ENCODE data around the gene BCAT1.
A peak's percentile ranks its signal among the peaks of the same experiment; 100 is the strongest.
"Not testable (repeated sequence)": the region's sequence is repeated elsewhere in the genome, so short reads cannot be mapped to it uniquely, and the experiment has no call there.

The BCAT1 gene

DNA sequence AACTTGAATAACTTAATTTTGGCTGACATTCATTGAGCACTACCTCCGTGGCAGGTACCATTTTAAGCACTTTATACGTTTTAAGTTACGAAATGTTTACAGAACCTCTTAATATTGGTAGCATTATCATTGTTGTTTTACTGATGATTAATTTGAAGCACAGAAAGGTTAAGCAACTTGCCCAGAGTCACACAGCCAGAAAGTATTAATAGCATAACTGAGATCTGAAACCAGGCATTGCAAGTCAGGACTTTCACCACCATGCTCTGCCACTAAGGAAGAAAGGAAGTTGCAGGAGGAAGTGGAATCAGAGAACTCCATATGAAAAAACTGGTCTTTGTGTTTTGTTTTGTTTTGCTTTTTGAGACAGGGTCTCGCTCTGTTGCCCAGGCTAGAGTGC lies 28.2 kb upstream of the BCAT1 start:
- CTCF ChIA-PET, result interaction anchor here (1.5 kb wide), 1 partner anchor 42 kb away, joined by 4 read pairs; no protein-coding TSS in a partner anchor
- Mint-ChIP-seq H3K9me3 (no peaks in the 10 kb centered on the region), H3K4me3 (no peak overlapping the region), H3K27me3 (peaks cover 8% of the 10 kb centered on the region), H3K4me1 (no peaks in the 10 kb centered on the region), H3K27ac (no peak overlapping the region), H3K36me3 (no peaks in the 10 kb centered on the region)
- DNase-seq, result no peak

DNA sequence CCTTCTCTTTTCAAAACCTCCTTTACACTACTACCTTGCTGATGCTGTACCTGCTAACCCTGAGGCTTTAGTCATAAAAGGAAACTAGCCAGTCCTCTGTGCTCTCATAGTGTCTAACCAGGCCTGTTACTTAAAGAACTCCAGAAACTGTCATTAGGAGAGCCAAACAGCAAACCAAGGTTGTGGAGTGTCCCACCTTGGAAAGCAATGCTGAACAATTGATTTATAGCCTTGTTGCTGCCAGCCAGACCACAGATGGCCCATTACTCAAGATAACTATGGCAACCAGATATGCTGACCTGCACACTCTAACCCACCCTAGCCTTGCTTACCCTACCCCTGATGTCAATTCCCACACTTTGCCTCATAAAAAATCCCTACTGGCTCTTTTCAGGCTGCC lies 26.5 kb upstream of the BCAT1 start:
- no peak overlapping the region for H3K4me3 Mint-ChIP-seq
- H3K9me3 Mint-ChIP-seq, result no peaks in the 10 kb centered on the region
- DNase-seq, result no peak
- no peak overlapping the region for H3K27ac Mint-ChIP-seq
- H3K36me3 Mint-ChIP-seq, result no peaks in the 10 kb centered on the region
- CTCF ChIA-PET, result interaction anchor here (1.5 kb wide), 1 partner anchor 40 kb away, joined by 4 read pairs; no protein-coding TSS in a partner anchor
- no peaks in the 10 kb centered on the region for H3K4me1 Mint-ChIP-seq
- H3K27me3 Mint-ChIP-seq, result peaks cover 8% of the 10 kb centered on the region

DNA sequence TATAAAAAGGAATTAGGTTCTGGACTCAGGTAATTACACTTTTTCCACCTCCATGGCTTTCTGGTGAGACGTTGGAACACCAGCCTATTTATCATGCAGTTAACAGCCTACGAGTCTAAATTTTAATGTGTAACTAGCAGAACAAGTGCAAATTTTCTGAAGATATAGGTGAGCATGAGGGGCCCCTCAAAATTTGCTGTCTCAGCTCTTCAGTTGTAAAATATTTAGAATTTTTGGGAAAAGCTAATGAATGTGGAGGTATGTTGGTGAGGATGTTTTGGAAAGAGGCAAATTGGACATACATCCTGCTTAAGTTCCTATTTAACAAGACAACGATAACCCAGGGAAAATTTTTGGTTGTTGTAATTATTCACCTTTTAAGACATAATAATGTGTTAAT lies 25.3 kb upstream of the BCAT1 start:
- no peak for DNase-seq
- Mint-ChIP-seq H3K36me3 (no peaks in the 10 kb centered on the region), H3K27ac (no peak overlapping the region), H3K4me3 (no peak overlapping the region), H3K9me3 (no peaks in the 10 kb centered on the region), H3K27me3 (peaks cover 7% of the 10 kb centered on the region), H3K4me1 (no peaks in the 10 kb centered on the region)
- CTCF ChIA-PET, result no interaction called here

DNA sequence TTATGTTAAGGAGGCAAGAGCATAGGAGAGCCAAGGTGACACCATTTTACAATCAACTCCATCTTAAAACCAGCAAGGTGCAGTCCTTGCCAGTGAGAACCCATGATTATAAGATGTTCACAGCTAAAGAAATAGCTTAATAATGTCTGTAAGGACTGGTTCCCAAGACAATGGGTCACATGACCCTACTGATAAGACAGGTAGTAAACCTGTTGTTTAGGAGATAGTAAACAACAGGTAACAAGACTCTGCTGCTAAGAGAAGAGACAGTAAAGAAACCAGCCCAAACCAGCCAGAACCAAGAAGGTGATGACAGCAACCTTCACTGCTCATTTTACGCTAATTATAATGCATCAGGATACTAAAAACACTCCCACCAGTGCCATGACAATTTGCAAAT lies 23.2 kb upstream of the BCAT1 start:
- no peak overlapping the region for H3K27ac Mint-ChIP-seq
- no peaks in the 10 kb centered on the region for H3K9me3 Mint-ChIP-seq
- CTCF ChIA-PET, result interaction anchor here (0.7 to 0.9 kb wide), 3 partner anchors 11 to 19 kb away, joined by 3 to 5 read pairs (median 3); no protein-coding TSS in a partner anchor
- H3K4me1 Mint-ChIP-seq, result no peaks in the 10 kb centered on the region
- no peak for DNase-seq
- H3K4me3 Mint-ChIP-seq, result no peak overlapping the region
- H3K27me3 Mint-ChIP-seq, result peaks cover under 1% of the 10 kb centered on the region
- no peaks in the 10 kb centered on the region for H3K36me3 Mint-ChIP-seq

DNA sequence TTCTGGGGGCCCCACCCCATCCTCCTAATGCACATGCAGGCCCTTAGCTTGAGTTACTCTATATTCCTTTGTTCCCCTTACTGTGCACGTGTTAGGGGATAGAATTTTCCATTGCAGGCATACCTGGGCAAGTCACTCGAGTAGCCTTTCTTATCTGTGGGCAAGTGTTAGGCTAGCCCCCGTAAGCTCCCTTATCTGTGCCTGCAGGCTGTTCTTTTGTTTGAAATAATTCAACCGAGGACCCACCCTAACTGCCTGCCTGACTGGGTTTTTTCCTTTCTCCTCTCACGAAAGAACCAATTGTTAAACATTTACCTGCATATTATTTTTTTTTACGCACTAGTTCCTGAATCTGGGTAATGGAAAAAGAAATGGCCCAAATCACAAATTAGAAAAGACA lies 21.3 kb upstream of the BCAT1 start:
- Mint-ChIP-seq H3K9me3 (no peaks in the 10 kb centered on the region), H3K36me3 (no peaks in the 10 kb centered on the region), H3K4me1 (no peaks in the 10 kb centered on the region), H3K27me3 (peaks cover 4% of the 10 kb centered on the region), H3K27ac (peak overlapping the region; percentile 24), H3K4me3 (no peak overlapping the region)
- CTCF ChIA-PET, result no interaction called here
- DNase-seq, result no peak

DNA sequence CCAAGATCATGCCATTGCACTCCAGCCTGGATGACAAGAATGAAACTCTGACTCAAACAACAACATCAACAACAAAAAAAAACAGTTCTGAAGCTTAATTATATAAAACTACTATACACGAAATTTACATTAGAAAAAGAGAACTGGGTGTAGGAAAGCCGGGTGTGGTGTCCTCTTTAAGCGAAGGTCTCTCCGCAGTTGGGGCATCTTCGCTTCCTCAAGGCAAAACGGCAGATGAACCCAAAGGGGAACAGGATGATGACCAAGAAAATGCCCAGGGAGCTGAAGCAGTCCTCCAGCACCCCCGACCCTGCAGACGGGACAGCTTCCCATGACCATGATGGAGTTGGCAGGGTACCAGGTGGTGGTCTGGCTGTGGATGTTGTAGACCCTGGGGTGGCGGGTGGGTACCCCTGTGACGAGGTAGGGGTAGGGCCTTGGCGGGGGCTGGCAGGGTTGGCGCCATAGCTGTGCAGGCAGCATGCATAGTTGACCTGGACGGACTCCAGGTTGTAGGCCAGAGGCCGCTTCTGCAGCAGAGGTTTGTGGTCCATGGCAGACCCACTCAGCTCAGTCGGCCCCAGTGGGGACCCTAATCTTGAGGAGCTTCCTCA lies 18.2 kb upstream of the BCAT1 start:
- H3K27me3 Mint-ChIP-seq, result peaks cover 4% of the 10 kb centered on the region
- no peak for DNase-seq
- no peaks in the 10 kb centered on the region for H3K4me1 Mint-ChIP-seq
- no peaks in the 10 kb centered on the region for H3K36me3 Mint-ChIP-seq
- no peaks in the 10 kb centered on the region for H3K9me3 Mint-ChIP-seq
- no peak overlapping the region for H3K4me3 Mint-ChIP-seq
- CTCF ChIA-PET, result no interaction called here
- no peak overlapping the region for H3K27ac Mint-ChIP-seq

DNA sequence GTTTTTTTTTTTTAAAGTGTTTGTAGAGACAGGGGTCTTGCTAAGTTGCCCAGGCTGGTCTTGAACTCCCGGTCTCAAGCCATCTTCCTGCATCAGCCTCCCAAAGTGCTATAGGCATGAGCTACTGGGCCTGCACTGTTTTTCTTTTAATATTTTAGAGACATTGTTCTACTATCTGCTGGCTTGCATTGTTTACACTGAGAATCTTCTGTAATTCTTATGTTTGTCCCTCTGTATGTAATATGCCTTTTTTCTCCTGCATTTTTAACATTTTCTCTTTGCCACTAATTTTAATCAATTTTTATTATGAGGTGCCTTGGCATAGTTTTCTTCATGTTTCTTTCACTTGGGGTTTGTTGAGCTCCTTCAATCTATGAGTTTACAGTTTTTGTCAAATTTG lies 15.4 kb upstream of the BCAT1 start:
- peaks cover 13% of the 10 kb centered on the region for H3K27me3 Mint-ChIP-seq
- H3K4me1 Mint-ChIP-seq, result no peaks in the 10 kb centered on the region
- no peak for DNase-seq
- no peaks in the 10 kb centered on the region for H3K9me3 Mint-ChIP-seq
- no peak overlapping the region for H3K27ac Mint-ChIP-seq
- H3K4me3 Mint-ChIP-seq, result no peak overlapping the region
- CTCF ChIA-PET, result no interaction called here
- no peaks in the 10 kb centered on the region for H3K36me3 Mint-ChIP-seq

DNA sequence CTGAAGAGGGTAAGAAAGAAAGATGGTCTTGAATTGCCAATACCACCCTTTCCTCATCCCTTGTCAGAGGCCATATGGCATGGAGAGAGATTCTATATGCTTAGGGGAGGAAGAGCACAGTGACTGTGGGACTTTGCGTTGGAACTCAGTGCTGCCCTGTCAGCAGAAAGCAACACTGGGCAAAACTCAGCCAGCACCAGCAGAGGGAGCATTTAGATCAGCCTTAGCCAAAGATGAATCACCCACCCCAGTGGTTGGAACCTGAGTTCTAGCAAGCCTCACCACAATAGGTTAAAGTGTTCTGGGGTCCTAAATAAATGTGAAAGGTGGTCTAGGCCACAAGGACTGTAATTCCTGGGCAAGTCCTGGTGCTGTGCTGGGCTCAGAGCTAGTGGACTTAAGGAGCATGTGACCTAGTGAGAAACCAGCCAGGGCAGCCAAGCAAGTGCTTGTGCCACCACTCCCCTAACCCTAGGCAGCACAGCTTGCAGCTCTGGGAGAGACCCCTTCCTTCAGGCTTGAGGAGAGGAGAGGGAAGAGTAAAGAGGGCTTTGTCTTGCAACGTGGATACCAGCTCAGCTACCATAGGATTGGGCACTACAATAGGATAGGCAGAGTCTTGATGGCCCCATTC lies 11.4 kb upstream of the BCAT1 start:
- Mint-ChIP-seq H3K9me3 (no peaks in the 10 kb centered on the region), H3K4me3 (no peak overlapping the region), H3K27ac (no peak overlapping the region), H3K27me3 (peaks cover 9% of the 10 kb centered on the region), H3K36me3 (no peaks in the 10 kb centered on the region), H3K4me1 (no peaks in the 10 kb centered on the region)
- CTCF ChIA-PET, result interaction anchor here (0.6 to 1.3 kb wide), 4 partner anchors 11 to 427 kb away, joined by 3 to 5 read pairs (median 3); no protein-coding TSS in a partner anchor
- DNase-seq, result peak; percentile 49

DNA sequence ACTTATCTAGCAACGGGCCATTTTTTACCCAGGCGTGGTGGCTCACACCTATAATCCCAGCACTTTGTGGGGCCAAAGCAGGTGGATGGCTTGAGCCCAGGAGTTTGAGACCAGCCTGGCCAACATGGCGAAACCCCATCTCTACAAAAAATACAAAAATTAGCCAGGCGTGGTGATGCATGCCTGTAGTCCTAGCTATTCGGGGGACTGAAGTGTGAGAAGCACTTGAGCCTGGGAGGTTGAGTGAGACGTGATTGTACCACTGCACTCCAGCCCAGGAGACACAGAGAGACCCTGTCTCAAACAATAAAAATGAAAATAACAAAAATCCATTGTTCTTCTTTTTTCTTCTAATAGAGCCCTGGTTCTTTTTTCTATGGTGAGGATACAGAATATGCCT lies 7.5 kb upstream of the BCAT1 start:
- not testable (repeated sequence) for H3K27ac Mint-ChIP-seq, H3K9me3 Mint-ChIP-seq, DNase-seq, H3K4me3 Mint-ChIP-seq, H3K36me3 Mint-ChIP-seq, H3K4me1 Mint-ChIP-seq
- CTCF ChIA-PET, result interaction anchor here (0.6 to 0.7 kb wide), 3 partner anchors 17 to 50 kb away, joined by 3 to 4 read pairs (median 3); no protein-coding TSS in a partner anchor
- peaks cover 13% of the 10 kb centered on the region for H3K27me3 Mint-ChIP-seq

DNA sequence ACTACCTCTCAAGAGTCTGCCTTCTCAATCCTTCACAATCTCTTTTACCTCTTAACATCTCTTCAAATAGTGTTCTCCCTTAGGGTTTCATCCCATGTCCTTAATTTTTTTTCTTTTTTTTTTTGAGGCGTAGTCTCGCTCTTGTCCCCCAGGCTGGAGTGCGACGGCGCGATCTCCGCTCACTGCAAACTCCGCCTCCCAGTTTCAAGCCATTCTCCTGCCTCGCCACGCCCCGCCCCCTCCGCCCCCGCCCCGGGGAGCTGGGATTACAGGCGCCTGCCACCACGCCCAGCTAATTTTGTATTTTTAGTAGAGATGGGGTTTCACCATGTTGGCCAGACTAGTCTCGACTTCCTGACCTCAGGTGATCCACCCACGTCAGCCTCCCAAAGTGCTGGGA lies 7.0 kb upstream of the BCAT1 start:
- H3K27ac Mint-ChIP-seq, result no peak overlapping the region
- no peak overlapping the region for H3K4me3 Mint-ChIP-seq
- H3K4me1 Mint-ChIP-seq, result no peaks in the 10 kb centered on the region
- no peaks in the 10 kb centered on the region for H3K36me3 Mint-ChIP-seq
- CTCF ChIA-PET, result no interaction called here
- no peaks in the 10 kb centered on the region for H3K9me3 Mint-ChIP-seq
- H3K27me3 Mint-ChIP-seq, result peaks cover 11% of the 10 kb centered on the region
- no peak for DNase-seq

DNA sequence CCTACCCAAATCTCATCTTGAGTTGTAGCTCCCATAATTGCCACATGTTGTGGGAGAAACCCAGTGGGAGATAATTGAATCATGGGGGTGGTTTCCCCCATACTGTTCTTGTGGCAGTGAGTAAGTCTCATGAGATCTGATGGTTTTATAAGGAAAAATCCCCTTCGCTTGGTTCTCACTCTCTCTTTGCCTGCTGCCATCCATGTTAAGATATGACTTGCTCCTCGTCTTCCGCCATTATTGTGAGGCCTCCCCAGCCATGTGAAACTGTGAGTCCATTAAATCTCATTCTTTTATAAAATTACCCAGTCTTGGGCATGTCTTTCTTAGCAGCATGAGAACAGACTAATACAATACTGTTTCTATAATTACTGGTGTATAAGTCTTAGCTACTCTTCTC lies 6.5 kb upstream of the BCAT1 start:
- CTCF ChIA-PET, result no interaction called here
- Mint-ChIP-seq H3K36me3 (no peaks in the 10 kb centered on the region), H3K27ac (no peak overlapping the region), H3K27me3 (peaks cover 11% of the 10 kb centered on the region), H3K4me1 (no peaks in the 10 kb centered on the region), H3K9me3 (no peaks in the 10 kb centered on the region), H3K4me3 (no peak overlapping the region)
- DNase-seq, result no peak

DNA sequence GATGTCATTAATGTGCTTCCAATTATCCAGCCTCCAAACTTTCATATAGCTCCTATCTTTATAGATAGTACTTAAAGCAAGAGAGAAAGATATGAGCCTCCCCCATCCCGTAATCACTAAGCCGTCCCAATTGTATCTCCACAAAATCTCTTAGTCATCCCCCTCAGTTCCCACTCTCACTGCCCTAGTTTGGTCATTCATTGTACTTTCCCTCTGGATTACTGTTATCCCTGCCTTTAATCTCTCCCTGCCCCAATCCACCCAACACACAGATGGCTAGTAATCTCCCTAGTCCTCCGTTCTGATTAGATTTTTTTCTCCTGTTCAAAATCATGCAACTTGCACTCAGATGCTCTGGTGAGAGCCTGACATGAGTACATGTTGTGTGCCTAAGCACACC lies 5.4 kb upstream of the BCAT1 start:
- Mint-ChIP-seq H3K9me3 (no peaks in the 10 kb centered on the region), H3K4me1 (peaks cover 7% of the 10 kb centered on the region), H3K4me3 (no peak overlapping the region), H3K27me3 (peaks cover 14% of the 10 kb centered on the region), H3K27ac (no peak overlapping the region), H3K36me3 (no peaks in the 10 kb centered on the region)
- CTCF ChIA-PET, result no interaction called here
- no peak for DNase-seq

DNA sequence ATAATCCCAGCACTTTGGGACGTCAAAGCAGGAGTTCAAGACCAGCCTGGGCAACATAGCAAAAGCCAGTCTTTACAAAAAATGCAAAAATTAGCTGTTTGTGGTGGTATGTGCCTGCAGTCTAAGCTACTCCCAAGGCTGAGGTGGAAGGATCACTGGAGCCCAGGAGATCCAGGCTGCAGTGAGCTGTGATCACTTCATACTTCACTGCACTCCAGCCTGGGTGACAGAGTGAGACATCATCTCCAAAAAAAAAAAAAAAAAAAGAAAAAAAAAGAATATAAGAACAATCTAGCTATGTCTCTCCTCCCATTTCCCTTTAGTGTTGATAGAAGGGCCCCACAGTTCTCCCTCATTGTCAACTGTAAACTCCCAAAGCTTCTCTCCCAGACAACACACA lies 3.5 kb upstream of the BCAT1 start:
- Mint-ChIP-seq H3K36me3 (no peaks in the 10 kb centered on the region), H3K4me3 (no peak overlapping the region), H3K4me1 (peaks cover 25% of the 10 kb centered on the region), H3K27ac (no peak overlapping the region), H3K27me3 (peaks cover 25% of the 10 kb centered on the region), H3K9me3 (no peaks in the 10 kb centered on the region)
- CTCF ChIA-PET, result no interaction called here
- DNase-seq, result no peak

DNA sequence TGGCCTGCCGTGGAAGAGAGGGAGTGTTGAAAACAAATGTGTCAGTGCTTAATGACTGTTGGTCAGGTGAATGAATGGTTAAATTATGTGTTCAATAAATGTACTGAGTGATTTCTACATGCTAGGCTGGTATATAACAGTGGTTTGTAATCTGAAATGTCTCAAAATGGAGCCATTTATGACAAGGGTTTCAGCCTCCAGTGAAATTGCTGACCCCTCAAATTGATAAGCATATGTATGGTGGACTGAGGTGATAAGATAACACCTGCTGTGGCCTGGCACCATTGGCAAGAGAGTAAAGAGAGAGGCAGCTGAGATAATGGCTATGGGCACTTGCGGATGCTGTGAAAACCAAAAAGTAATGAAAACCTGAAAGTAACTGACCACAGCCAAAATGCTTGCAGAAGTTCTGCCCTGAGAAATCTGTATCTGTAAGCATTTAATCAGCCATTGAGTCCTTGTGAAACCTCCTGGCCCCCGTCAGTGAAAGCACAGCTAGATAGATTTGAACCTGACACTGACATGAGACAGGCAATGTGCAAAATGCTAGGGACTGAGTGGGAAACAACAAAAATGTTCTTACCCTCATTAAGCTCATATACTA lies 1.4 kb upstream of the BCAT1 start:
- Mint-ChIP-seq H3K27me3 (peaks cover 30% of the 10 kb centered on the region), H3K4me3 (no peak overlapping the region), H3K9me3 (no peaks in the 10 kb centered on the region), H3K4me1 (peaks cover 35% of the 10 kb centered on the region), H3K36me3 (no peaks in the 10 kb centered on the region), H3K27ac (no peak overlapping the region)
- DNase-seq, result no peak
- CTCF ChIA-PET, result interaction anchor here (1.1 kb wide), 1 partner anchor 98 kb away, joined by 3 read pairs; no protein-coding TSS in a partner anchor

DNA sequence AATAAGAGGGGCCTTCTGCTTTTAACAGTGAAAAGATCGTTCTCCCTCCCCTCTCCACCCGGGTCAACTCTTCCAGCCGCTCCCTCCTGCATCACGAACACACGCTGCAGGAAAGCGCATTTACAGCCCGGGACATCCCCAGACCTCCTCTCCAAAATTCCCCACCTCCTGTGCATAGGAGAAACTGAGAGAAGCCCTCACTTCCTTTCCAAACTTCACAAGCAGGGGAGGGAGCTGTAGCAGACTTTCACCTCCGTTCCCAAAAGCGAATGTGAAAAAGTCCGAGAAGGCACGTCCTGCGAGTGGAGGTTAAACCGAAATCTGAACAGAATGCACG lies 513 bp downstream of the BCAT1 start:
- Mint-ChIP-seq H3K36me3 (peaks cover 3% of the 10 kb centered on the region), H3K9me3 (no peaks in the 10 kb centered on the region), H3K4me3 (peak overlapping the region; percentile 83), H3K27ac (peak overlapping the region; percentile 67), H3K4me1 (peaks cover 42% of the 10 kb centered on the region), H3K27me3 (peaks cover 30% of the 10 kb centered on the region)
- peak; percentile 47 for DNase-seq
- CTCF ChIA-PET, result interaction anchor here (1.0 kb wide), 1 partner anchor 110 kb away, joined by 3 read pairs; no protein-coding TSS in a partner anchor

Measured in activated naive CD4-positive, alpha-beta T cell treated with anti-CD3 and anti-CD28 coated beads, Interleukin-2, amount 10 ng/mL, durations not matched to agents 7 days and 5 days (primary cell).